ENCODE data around the gene IER5L.
"Not testable (repeated sequence)": the region's sequence is repeated elsewhere in the genome, so short reads cannot be mapped to it uniquely, and the experiment has no call there.

IER5L gene

DNA sequence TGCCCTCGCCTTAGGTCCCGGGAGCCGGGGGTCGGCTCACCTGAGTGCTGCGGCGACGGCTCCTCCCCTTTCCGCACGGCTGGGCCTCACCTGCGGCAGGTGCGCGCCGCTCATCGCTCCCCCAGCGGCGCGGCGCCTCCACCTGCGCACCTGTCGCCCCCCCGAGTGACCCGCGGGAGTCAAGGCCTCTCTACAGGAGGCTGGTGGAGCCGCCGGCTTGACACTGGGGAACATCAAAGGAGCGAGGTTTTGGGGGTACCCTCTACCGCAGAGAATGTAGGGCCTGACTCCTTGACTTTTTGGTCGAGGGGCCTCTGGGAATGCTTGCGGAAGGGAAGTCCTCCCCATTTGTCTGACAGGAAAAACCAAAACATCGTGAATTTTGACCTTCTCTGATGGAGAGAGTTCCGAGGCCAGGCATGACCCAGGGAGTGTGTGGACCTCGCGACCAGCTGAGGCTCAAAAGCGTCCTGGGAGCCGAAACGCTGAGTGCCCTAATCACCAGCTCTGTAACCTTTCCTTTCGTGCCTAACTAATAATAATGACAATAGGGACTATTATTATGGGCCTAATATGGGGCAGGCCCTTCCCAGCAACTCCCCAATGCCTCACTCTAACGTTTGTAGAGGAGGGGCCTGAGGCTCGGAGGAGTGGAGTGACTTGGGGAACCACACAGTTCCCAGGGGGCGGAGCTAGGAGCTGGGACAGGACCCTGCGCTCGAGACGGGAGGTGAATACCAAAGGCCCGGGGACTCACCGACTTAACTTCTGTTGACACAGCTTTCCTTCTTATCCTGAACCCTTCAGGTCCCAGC, 714 bp upstream of the IER5L start:
- DNase-seq (ENCODE audit: low read depth), result no peak

DNA sequence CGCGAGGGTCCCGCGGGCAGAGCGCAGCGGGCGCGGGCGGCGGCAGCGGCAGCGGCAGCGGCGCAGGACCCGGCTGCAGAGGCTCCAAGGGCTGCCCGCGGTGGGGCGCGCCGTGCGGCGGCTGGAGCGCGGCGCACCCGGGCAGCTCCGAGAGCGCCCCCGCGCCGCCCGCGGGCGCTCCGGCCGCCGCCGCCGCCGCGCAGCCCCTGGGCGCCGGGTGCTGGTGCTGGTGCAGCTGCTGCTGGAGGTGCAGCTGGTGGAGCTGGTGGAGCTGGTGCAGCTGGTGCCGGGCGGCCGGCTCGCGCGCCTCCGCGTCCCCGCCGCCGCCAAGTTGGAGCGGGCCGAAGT, 644 bp downstream of the IER5L start:
- no peak for DNase-seq (ENCODE audit: low read depth)

GRCh38 chr9:129176701-129177442, 1.2 kb downstream of the IER5L start:
- DNase-seq (ENCODE audit: low read depth), result no peak

GRCh38 chr9:129175825-129176633, 2.0 kb downstream of the IER5L start:
- peak; percentile 25 for DNase-seq (ENCODE audit: low read depth)

DNA sequence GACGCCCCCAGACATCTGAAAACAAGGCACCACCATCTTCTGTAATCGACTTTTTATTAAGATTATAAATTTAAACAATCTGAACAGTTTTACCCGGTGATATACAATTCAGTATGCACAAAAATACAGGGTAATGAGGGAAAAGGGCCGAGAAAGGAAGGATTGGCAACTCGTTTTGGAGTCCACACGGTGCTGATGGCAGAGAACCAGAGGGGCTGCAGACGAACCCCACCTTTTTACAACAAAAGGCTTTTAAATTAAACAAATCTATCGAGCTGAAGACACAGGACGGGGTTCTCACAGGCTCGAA, 2.6 kb downstream of the IER5L start:
- DNase-seq (ENCODE audit: low read depth), result no peak

GRCh38 chr9:129174724-129175514, 3.1 kb downstream of the IER5L start:
- no peak for DNase-seq (ENCODE audit: low read depth)

DNA sequence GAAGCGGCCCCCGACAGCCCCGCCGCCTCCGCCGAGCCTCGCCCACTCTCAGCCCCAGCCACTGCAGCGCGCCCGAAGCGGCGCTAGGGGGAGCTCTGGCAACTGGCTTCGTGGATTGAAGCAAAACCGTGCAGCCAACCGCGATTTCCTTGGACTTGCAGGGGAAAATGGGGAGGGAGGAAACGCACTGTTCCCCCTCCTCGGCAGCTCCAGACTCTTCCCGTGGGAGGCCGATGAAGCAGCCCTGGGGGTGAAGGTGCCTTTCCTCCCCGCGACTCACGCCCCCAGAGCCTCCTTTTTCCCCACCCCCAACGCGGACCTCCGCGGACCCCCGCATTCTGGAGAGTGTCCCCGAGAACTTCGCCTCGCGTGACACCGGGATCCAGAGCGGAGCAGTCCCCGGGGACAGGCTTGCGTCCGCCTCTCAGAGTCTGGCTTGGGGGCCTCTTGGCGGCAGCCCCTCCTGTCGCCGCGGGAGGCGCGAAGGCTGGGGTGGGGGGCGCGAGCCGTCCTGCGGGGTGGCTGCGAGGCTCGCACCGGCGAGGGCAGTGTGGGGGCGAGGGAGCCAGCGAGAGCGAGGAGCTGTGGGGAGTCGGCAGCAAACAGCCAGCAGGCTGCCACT, 3.8 kb downstream of the IER5L start:
- DNase-seq (ENCODE audit: low read depth), result peak; percentile 67

DNA sequence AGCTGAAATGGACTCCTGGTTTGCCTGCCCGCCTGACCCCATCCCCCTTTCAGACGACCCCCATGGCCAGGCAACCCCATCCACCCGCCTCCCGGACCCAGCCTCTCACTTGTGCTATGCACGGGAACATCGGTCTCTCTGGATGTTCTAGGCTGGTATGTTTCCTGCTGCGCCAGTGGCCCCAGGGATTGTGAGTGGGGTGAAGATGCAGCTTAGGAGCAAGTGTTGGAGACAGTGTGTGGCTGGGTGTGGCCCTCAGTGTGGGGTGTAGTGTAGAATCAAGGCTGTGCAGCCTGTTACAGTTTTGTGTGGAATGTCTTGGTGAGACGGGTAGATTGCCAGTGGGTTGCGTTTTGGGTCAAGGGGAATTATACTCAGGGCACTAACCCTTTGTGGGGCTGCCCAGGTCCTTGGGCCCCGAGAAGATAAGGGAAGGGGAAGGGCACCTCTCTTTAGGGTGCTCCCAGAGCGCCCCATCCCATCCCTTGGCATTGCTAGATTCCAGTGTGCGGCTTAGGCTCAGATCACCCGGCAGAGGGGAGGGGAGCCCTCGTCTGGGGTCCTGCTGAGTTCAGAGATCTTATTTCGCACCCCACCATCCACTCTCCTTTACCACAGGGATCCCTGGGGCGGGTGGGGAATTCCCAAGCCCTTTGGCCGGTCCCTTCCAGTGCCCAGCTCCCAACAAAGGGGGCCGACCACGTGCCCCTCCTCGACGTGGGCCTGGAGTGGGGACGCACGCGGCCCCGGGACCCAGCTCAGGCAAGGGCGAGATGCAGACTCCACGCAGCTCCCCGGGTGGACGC, 4.6 kb downstream of the IER5L start:
- DNase-seq (ENCODE audit: low read depth), result no peak

GRCh38 chr9:129172816-129173215, 5.2 kb downstream of the IER5L start:
- DNase-seq (ENCODE audit: low read depth), result no peak

GRCh38 chr9:129171993-129172751, 5.9 kb downstream of the IER5L start:
- DNase-seq (ENCODE audit: low read depth), result no peak

DNA sequence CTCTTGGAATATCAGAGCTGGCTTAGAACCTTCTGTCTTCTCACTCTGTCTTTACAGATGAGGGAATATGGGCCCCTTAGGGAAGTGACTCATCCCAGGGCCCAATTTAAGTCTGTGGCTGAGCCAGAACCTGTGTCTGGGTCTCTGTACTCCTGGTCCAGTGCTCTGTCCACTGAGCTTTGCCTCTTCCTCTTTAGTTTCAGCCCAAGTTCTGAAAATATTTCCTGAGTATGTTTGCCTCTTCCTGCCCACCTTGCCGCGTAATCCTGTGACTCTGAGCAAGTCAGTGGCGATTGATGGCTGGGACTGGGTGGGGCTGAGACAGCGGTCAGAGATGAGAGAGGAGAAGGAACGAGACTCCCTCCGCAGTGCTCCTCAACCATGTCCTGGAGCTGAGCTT, 7.8 kb downstream of the IER5L start:
- DNase-seq (ENCODE audit: low read depth), result no peak

GRCh38 chr9:129166623-129167557, 11.2 kb downstream of the IER5L start:
- DNase-seq (ENCODE audit: low read depth), result no peak

- DNase-seq (ENCODE audit: low read depth), result no peak
Observed at GRCh38 chr9:129165198-129165597, 12.9 kb downstream of the IER5L start.

DNA sequence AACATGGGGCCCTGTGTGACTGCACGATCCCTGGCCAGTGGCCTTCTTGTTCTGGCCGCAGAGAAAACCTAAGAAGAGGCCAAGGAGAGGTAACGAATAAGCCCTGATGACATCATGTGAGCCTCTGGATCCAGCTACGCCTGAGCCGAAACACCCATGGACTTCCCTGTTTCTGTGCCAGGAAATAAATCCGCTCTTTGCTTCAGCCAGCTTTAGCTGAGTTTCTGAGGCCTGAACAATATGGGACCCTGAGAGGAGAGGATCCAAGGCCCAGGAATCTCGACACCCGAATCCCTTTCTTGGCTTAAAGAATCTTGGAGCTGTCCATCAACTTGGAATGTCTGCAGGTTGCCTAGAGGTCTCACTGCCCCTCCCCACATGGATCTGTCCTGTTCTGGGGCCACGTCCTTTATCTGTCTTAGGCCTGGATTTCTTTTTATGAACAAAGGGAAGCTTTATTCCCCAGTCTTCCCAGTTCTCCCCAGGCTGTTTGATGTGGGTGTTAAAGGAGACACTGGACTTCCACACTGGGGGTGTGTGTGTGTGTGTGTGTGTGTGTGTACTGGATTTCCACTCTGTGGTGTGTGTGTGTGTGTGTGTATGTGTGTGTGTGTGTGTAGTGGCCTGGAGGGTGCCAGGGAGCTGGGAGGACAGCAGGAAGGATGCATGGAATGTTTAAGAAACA, 13.7 kb downstream of the IER5L start:
- no peak for DNase-seq (ENCODE audit: low read depth)

GRCh38 chr9:129163753-129164152, 14.3 kb downstream of the IER5L start:
- DNase-seq (ENCODE audit: low read depth), result no peak

DNA sequence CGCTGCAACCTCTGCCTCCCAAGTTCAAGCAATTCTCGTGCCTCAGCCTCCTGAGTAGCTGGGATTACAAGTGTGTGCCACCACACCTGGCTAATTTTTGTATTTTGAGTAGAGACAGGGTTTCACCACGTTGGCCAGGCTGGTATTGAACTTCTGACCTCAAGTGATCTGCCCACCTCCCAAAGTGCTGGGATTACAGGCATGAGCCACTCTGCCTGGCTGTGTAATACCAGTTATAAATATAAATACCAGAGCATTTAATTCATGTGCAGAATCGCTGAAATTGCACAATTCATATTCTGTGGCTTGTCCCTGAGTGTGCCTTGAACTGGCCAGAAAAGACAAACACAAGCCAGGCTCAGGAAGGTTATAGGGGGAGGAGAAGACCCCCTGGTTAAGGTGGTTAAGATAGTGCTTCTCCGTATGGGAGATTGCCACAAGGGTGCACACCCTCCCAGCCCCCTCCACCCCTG, 14.8 kb downstream of the IER5L start:
- DNase-seq (ENCODE audit: low read depth), result not testable (repeated sequence)

- no peak for DNase-seq (ENCODE audit: low read depth)
Observed at GRCh38 chr9:129162497-129163197, 15.4 kb downstream of the IER5L start.

DNA sequence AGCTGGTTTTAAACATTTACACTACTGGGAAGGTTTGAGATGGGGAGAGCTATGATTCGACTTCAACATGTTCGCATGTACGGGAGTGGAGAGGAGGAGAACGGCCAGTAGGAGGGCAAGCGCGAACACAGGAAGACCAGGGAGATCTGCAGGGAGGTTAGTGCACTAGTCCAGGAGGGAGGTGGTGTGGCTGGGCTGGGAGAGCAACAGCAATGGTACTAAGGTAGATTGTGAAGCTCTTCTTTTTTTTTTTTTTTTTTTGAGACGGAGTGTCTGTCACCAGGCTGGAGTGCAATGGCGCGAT, 16.6 kb downstream of the IER5L start:
- DNase-seq (ENCODE audit: low read depth), result no peak
